T-helper 1 cell treated with Interleukin-12 subunit alpha and Interleukin-12 subunit beta and Interleukin-4 antibody, amounts not matched to agents 30 μg/mL and 1 μg/mL, for 36 hours (primary cell): ENCODE data around the gene ITPK1.

Source experiments
- H3K27ac Mint-ChIP-seq: one replicate; pipeline ENCODE4 v1.8.0; 2021; ENCODE audit warnings: mild to moderate bottlenecking, mixed read lengths
- H3K27me3 Mint-ChIP-seq: one replicate; pipeline ENCODE4 v1.8.0; 2021; ENCODE audit warnings: low read depth, mixed read lengths
- H3K36me3 Mint-ChIP-seq: one replicate; pipeline ENCODE4 v1.8.0; 2021; ENCODE audit warnings: low read depth, mixed read lengths
- H3K4me1 Mint-ChIP-seq: one replicate; pipeline ENCODE4 v1.8.0; 2021; ENCODE audit warnings: low read depth, mixed read lengths
- H3K4me3 Mint-ChIP-seq: one replicate; pipeline ENCODE4 v1.8.0; 2021; ENCODE audit warnings: mild to moderate bottlenecking, moderate library complexity, mixed read lengths
- H3K9me3 Mint-ChIP-seq: one replicate; pipeline ENCODE4 v1.8.0; 2021; ENCODE audit warnings: mixed read lengths

ITPK1 gene

GRCh38 chr14:92968291-92969020 is 147.3 kb downstream of the ITPK1 start:
- Mint-ChIP-seq H3K27me3 (no peaks in the 10 kb centered on the region), H3K27ac (no peak overlapping the region), H3K36me3 (no peaks in the 10 kb centered on the region), H3K4me3 (no peak overlapping the region), H3K4me1 (no peaks in the 10 kb centered on the region), H3K9me3 (peaks cover 6% of the 10 kb centered on the region)

- Mint-ChIP-seq H3K27ac (no peak overlapping the region), H3K4me1 (no peaks in the 10 kb centered on the region), H3K9me3 (no peaks in the 10 kb centered on the region)
These were observed 148.3 kb downstream of the ITPK1 start for GRCh38 chr14:92967346-92967926.

GRCh38 chr14:92965281-92965680 is 150.4 kb downstream of the ITPK1 start:
- Mint-ChIP-seq H3K4me3 (no peak overlapping the region), H3K9me3 (no peaks in the 10 kb centered on the region)

More at GRCh38 chr14:92967346-92967926, 148.3 kb downstream of the ITPK1 start:
- no peak overlapping the region for H3K4me3 Mint-ChIP-seq
- no peaks in the 10 kb centered on the region for H3K36me3 Mint-ChIP-seq
- H3K27me3 Mint-ChIP-seq: no peaks in the 10 kb centered on the region

GRCh38 chr14:92964124-92965109 is 151.3 kb downstream of the ITPK1 start:
- Mint-ChIP-seq H3K27me3 (no peaks in the 10 kb centered on the region), H3K36me3 (no peaks in the 10 kb centered on the region), H3K27ac (no peak overlapping the region), H3K4me3 (no peak overlapping the region), H3K9me3 (no peaks in the 10 kb centered on the region), H3K4me1 (no peaks in the 10 kb centered on the region)

More at GRCh38 chr14:92965281-92965680, 150.4 kb downstream of the ITPK1 start:
- Mint-ChIP-seq H3K4me1 (no peaks in the 10 kb centered on the region), H3K27me3 (no peaks in the 10 kb centered on the region), H3K27ac (no peak overlapping the region), H3K36me3 (no peaks in the 10 kb centered on the region)

GRCh38 chr14:92963301-92964123 is 152.2 kb downstream of the ITPK1 start:
- H3K27ac Mint-ChIP-seq: no peak overlapping the region
- H3K36me3 Mint-ChIP-seq: no peaks in the 10 kb centered on the region
- H3K4me3 Mint-ChIP-seq: no peak overlapping the region
- H3K27me3 Mint-ChIP-seq: no peaks in the 10 kb centered on the region
- no peaks in the 10 kb centered on the region for H3K9me3 Mint-ChIP-seq
- H3K4me1 Mint-ChIP-seq: no peaks in the 10 kb centered on the region

- H3K27me3 Mint-ChIP-seq: no peaks in the 10 kb centered on the region
- peaks cover 2% of the 10 kb centered on the region for H3K36me3 Mint-ChIP-seq
- no peaks in the 10 kb centered on the region for H3K4me1 Mint-ChIP-seq
- no peak overlapping the region for H3K27ac Mint-ChIP-seq
- H3K9me3 Mint-ChIP-seq: no peaks in the 10 kb centered on the region
- no peak overlapping the region for H3K4me3 Mint-ChIP-seq
These were observed 153.0 kb downstream of the ITPK1 start for GRCh38 chr14:92962831-92963095.

- H3K27me3 Mint-ChIP-seq: no peaks in the 10 kb centered on the region
- no peaks in the 10 kb centered on the region for H3K9me3 Mint-ChIP-seq
- no peak overlapping the region for H3K27ac Mint-ChIP-seq
- peaks cover 2% of the 10 kb centered on the region for H3K36me3 Mint-ChIP-seq
- H3K4me3 Mint-ChIP-seq: no peak overlapping the region
- no peaks in the 10 kb centered on the region for H3K4me1 Mint-ChIP-seq
These were observed 153.5 kb downstream of the ITPK1 start for GRCh38 chr14:92962031-92962830.

- peaks cover 2% of the 10 kb centered on the region for H3K36me3 Mint-ChIP-seq
These were observed 154.2 kb downstream of the ITPK1 start for GRCh38 chr14:92961567-92961855.

GRCh38 chr14:92960706-92961566 is 154.8 kb downstream of the ITPK1 start:
- H3K4me3 Mint-ChIP-seq: no peak overlapping the region
- no peaks in the 10 kb centered on the region for H3K4me1 Mint-ChIP-seq
- H3K27ac Mint-ChIP-seq: no peak overlapping the region
- H3K36me3 Mint-ChIP-seq: peaks cover 2% of the 10 kb centered on the region
- H3K27me3 Mint-ChIP-seq: no peaks in the 10 kb centered on the region
- H3K9me3 Mint-ChIP-seq: no peaks in the 10 kb centered on the region

More at GRCh38 chr14:92961567-92961855, 154.2 kb downstream of the ITPK1 start:
- Mint-ChIP-seq H3K4me3 (no peak overlapping the region), H3K27ac (no peak overlapping the region), H3K4me1 (no peaks in the 10 kb centered on the region), H3K27me3 (no peaks in the 10 kb centered on the region), H3K9me3 (no peaks in the 10 kb centered on the region)

- Mint-ChIP-seq H3K36me3 (peaks cover 2% of the 10 kb centered on the region), H3K9me3 (no peaks in the 10 kb centered on the region), H3K27me3 (no peaks in the 10 kb centered on the region), H3K4me1 (no peaks in the 10 kb centered on the region), H3K27ac (no peak overlapping the region), H3K4me3 (no peak overlapping the region)
These were observed 155.7 kb downstream of the ITPK1 start for GRCh38 chr14:92959761-92960680.

- no peaks in the 10 kb centered on the region for H3K27me3 Mint-ChIP-seq
- H3K27ac Mint-ChIP-seq: no peak overlapping the region
- H3K36me3 Mint-ChIP-seq: peaks cover 2% of the 10 kb centered on the region
- no peaks in the 10 kb centered on the region for H3K4me1 Mint-ChIP-seq
- no peak overlapping the region for H3K4me3 Mint-ChIP-seq
- H3K9me3 Mint-ChIP-seq: no peaks in the 10 kb centered on the region
These were observed 156.6 kb downstream of the ITPK1 start for GRCh38 chr14:92959189-92959531.

GRCh38 chr14:92958373-92959188 is 157.1 kb downstream of the ITPK1 start:
- H3K27ac Mint-ChIP-seq: no peak overlapping the region
- H3K27me3 Mint-ChIP-seq: no peaks in the 10 kb centered on the region
- H3K9me3 Mint-ChIP-seq: no peaks in the 10 kb centered on the region
- no peak overlapping the region for H3K4me3 Mint-ChIP-seq
- peaks cover 2% of the 10 kb centered on the region for H3K36me3 Mint-ChIP-seq
- H3K4me1 Mint-ChIP-seq: no peaks in the 10 kb centered on the region
